Calu3 (cell line): Measurements from ENCODE around the gene A3GALT2. TPM values are rescaled to one million over a fixed set of nuclear protein-coding genes. Genes with fewer than 3 reads are reported as not detected.

Experiments used
- BruUV-seq: library from RNA; stranded (reverse); fragments of 400-500 nt; replicated peaks from 2 replicates; lab custom pipeline; 2021; lab: Mats Ljungman, UMichigan
- CTCF ChIA-PET: fragments of 300-600 bp; sonication (Branson Sonifier 250); formaldehyde crosslinking; loops from one replicate; lab custom pipeline; 2022; ENCODE audit warnings: antibody characterized with exemption; lab: Charles Lee
- DNase-seq: peaks from one replicate; pipeline ENCODE4 v3.0.0; 2022
- H3K27ac Mint-ChIP-seq: one replicate; pipeline ENCODE4 v1.8.0; 2022; ENCODE audit warnings: mixed read lengths; ENCODE audit not compliant: unreplicated experiment
- H3K27me3 Mint-ChIP-seq: one replicate; pipeline ENCODE4 v1.8.0; 2022; ENCODE audit warnings: mixed read lengths; ENCODE audit not compliant: unreplicated experiment
- H3K36me3 Mint-ChIP-seq: one replicate; pipeline ENCODE4 v1.8.0; 2022; ENCODE audit warnings: mild to moderate bottlenecking, moderate library complexity, mixed read lengths; ENCODE audit not compliant: insufficient read depth, unreplicated experiment
- H3K4me1 Mint-ChIP-seq: one replicate; pipeline ENCODE4 v1.8.0; 2022; ENCODE audit warnings: mild to moderate bottlenecking, low read depth, mixed read lengths; ENCODE audit not compliant: unreplicated experiment
- H3K4me3 Mint-ChIP-seq: one replicate; pipeline ENCODE4 v1.8.0; 2022; ENCODE audit warnings: mild to moderate bottlenecking, low read depth, moderate library complexity, mixed read lengths; ENCODE audit not compliant: unreplicated experiment
- H3K9me3 Mint-ChIP-seq: one replicate; pipeline ENCODE4 v1.8.0; 2022; ENCODE audit warnings: low read depth, mixed read lengths; ENCODE audit not compliant: unreplicated experiment
- CTCF ChIP-seq: fragments of 200-600 bp; IDR thresholded peaks from one replicate; pipeline ENCODE4 v1.8.0; 2022; ENCODE audit warnings: antibody characterized with exemption; ENCODE audit not compliant: unreplicated experiment
- intact Hi-C: fragments of 100-400 bp; cut with micrococcal nuclease; formaldehyde crosslinking; loops from one replicate; pipeline ENCODE4 v1.10.0; 2022; ENCODE audit not compliant: unreplicated experiment
- total RNA-seq: library from RNA; stranded (reverse); gene quantifications from 2 replicates; pipeline ENCODE4 v1.2.3, GENCODE V29; 2022

A3GALT2 gene
- total RNA-seq, 1 experiment from 2014 or later = not detected

DNA sequence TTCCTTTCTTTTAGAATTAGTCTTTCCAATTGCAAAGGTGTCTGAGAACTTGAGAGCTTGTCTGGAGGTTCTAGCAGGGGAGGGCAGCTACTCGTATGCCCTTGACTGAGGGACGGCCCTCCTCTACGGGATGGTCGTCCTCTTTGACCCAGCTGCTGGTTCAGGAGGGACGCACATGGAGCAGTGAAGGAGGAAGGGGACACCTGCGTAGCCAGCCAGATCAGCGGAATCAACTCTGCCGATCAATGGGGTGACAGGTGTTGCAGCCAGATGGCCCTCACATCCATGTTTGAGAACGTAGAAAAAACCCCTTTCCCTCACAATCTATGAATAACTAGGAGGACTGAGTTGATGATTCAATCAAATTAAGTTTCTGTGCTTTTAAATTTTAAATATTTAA is 15.7 kb upstream of the A3GALT2 start:
- intact Hi-C loops = no loop called here
- no peak for DNase-seq
- TF ChIP-seq CTCF = no peak
- Mint-ChIP-seq H3K27ac (no peak overlapping the region), H3K4me3 (no peak overlapping the region), H3K27me3 (no peaks in the 10 kb centered on the region), H3K9me3 (no peaks in the 10 kb centered on the region), H3K36me3 (peaks cover 36% of the 10 kb centered on the region), H3K4me1 (peaks cover 51% of the 10 kb centered on the region)
- CTCF ChIA-PET = interaction anchor here (1.4 kb wide), 1 partner anchor 41 kb away, joined by 5 read pairs; no protein-coding TSS in a partner anchor
- BruUV-seq = no TSS peak

GRCh38 chr1:33335020-33335419 is 14.1 kb upstream of the A3GALT2 start:
- Mint-ChIP-seq H3K9me3 (no peaks in the 10 kb centered on the region), H3K27me3 (no peaks in the 10 kb centered on the region), H3K4me3 (no peak overlapping the region), H3K36me3 (peaks cover 49% of the 10 kb centered on the region), H3K27ac (no peak overlapping the region), H3K4me1 (peaks cover 36% of the 10 kb centered on the region)
- no peak for DNase-seq
- CTCF ChIA-PET = no interaction called here
- intact Hi-C loops = no loop called here
- BruUV-seq = no TSS peak
- no peak for TF ChIP-seq CTCF

DNA sequence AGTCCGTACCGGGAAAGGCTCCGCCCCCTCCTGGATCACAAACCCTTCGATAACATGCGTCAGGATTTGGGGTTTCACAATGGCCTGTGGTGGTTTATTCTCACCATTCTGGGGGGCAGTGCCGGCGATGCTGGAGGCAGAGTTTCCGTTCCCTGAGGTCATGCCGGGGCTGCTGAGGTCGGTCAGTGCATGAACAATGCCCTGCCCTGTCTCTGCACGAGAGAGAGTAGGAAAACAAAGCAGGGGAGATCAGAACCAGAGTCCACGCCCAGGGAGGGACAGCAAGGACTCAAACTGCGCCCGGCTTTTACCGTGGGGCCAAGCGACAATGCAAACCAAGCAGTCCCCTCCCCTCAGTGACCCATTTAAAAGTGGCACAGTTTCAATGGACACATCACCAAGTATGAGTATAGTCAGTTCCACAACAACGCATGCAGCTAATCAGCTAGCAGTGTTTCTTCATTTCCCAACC is 13.2 kb upstream of the A3GALT2 start:
- Mint-ChIP-seq H3K36me3 (peaks cover 57% of the 10 kb centered on the region), H3K4me3 (no peak overlapping the region), H3K9me3 (no peaks in the 10 kb centered on the region), H3K4me1 (peaks cover 29% of the 10 kb centered on the region), H3K27me3 (no peaks in the 10 kb centered on the region), H3K27ac (no peak overlapping the region)
- CTCF ChIA-PET = no interaction called here
- no peak for DNase-seq
- no peak for TF ChIP-seq CTCF
- intact Hi-C loops = no loop called here
- BruUV-seq = no TSS peak

DNA sequence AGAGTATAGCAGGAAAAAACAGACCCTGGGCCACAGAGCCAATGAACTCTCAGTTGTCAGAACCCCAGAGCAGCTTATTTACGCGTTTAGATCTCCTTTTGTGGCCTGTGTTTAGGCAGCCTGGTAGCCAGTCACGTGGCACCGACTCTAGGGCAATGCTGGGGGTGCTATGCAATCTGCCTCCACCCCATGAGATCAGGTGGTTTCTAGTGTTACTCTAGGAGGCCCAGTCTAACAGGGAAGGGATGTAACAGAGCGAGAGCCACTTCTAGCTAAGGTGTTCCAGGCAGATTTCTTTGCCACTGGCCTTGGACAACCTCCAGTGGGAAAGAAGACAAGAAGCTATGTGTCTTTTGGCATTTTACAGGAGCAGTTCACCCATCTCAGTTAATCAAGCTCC is 12.0 kb upstream of the A3GALT2 start:
- Mint-ChIP-seq H3K27ac (no peak overlapping the region), H3K4me3 (no peak overlapping the region), H3K27me3 (no peaks in the 10 kb centered on the region), H3K4me1 (peaks cover 17% of the 10 kb centered on the region), H3K9me3 (no peaks in the 10 kb centered on the region), H3K36me3 (peaks cover 63% of the 10 kb centered on the region)
- intact Hi-C loops = no loop called here
- CTCF ChIA-PET = no interaction called here
- no peak for DNase-seq
- no peak for TF ChIP-seq CTCF
- no TSS peak for BruUV-seq
